EL (cell line): ENCODE results near the gene COL4A1.

ENCODE experiments used
- DNase-seq: peaks from one replicate; pipeline ENCODE4 v3.0.0-alpha.2; 2016

Gene COL4A1

DNA sequence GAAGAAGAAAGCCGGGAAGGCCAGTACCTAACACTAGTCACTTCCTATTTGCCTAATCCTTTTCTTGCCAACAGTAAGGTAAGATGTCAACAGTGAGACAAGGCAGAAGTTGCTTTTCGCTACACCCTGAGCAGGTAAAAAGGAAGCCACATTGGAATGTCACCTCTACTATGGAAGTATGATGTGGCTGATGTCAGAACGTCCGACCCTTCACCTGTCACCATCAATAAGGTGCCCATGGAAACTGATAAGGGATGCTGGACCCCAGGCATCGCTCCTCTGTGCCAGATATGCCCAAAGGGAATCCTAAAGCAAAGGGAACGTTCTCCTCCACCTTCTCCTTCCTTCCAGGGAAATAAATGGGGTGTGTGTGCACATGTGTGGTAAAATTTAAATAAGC, 34.3 kb downstream of the COL4A1 start:
- no peak for DNase-seq

DNA sequence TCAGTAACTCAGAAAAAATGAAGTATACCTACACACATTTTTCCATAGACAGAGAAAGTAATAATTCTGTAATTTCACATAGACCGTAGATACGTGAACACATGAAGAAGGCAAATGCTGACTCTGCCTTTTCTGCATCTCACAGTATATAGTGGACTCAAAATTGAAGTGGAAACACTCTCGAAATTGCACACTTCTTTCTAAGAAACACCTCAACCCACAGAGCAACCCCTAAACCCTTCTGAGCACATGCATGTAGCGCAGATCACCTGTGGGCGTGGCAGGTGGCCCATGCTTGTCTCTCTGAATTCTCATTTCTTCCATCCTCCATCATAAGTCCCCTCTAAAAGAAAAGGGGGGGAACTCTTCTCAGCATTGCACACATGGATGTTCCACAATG, 34.7 kb downstream of the COL4A1 start:
- no peak for DNase-seq

DNA sequence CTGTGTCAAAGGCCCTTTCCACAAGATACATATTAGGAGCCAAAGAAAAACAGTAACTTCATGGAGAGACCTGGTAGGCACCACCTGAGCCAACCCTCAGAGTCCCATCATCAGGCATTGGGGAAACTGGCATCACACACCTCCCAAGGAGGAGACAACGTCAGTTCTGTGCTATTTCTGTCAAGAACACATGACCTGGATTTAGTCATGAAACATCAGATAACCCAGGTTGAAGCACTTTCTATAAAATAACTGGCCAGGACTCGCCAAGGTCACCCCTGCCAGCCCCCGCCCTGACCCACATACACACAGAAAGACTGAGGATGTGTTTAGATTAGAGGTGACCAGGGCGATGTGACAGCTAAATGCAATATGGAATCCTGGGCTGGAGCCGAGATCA, 35.6 kb downstream of the COL4A1 start:
- DNase-seq, result no peak

DNA sequence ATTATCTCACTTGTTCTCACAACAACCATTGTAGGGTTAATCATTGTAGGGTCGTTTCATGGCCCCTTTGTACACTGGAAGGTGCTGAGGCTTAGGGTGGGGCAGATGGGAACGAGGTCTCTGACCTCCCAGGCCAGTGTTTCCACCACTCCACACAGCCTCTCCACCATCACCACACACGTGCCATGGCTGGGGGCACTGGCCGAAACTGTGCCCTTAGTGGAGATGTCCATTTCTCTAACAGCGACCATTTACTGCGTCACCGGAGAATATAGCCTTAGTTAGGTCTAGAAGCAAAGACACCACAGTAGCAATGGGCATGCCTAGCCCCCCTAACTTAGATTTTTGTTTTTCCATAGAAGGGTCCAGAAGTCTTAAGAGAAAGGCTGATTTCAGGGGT, 36.5 kb downstream of the COL4A1 start:
- no peak for DNase-seq

DNA sequence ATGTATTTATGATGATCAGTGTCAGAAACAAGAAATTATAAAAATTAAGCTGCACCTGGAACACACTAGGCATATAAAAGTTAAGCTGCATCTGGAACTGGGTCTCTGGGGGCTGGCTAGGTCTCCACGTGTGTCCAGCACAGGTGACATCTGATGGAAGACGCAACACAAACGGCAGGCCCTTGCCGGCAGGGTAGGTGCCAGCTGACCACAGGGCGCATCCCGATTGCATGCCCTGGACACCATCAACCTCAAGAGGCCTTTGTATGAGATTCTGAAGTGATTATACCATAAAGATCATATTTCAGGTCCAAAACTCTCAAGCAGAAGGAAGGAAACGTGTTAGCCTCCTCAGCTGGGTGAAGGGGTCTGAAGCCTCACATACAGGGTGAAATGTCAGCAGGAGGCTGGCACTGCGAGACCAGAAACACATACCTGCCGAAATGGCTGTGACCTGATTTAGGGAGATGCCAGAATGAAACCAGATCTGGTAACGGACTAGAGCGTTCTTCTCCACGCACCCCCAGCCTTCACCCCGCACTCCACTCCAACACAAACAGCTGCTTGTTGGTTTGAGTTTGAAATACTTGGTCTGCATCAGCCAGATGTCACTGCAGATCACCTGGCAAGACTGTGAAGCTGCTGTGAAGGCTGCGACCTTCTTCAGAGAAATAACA, 37.3 kb downstream of the COL4A1 start:
- DNase-seq, result no peak

DNA sequence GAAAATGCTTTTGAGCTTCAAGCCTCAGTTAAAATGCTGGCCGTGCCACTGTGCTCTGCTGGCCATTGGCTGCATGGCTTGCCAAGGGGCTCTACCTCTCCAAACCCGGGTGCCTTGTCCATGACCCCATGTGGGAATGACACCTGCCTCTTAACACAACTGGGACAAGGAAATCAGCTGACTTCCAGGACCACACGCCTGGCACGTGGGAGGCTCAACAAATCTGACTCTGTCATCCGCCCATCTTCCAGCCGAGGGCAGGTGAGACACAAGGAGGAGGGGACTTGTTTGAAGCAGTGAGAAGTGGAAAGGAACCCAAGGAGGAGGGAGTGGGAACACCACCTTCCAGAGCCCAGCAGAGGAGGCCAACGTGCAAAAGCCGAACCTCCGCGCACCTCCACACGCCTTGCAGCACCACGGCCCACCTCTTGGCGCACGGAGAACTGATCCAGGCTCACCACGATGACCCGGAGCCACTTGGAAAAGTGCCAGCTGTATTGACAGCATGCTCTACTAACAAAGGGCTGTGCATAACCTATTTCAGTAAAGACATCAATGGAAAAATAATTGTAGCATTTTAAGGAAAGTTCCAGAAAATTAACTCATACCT, 38.3 kb downstream of the COL4A1 start:
- no peak for DNase-seq

DNA sequence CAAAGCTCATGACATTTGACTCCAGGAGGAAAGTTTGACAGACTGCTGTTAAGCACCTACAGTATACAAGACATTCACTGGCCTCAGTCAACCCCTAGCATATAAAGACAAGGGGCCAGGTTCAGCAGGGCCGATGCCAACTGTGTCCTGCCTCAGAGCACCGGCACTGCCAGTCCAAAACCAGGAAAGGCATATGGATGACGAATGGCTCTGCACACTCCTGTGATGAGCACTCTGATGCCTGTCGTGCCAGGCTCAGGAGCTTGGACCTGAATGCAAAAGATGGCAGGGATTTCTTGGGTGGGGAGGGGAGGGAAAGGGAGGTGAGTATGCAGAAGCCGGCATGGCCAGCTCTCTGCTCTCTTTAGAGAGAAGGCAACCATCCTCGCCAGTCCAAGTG, 38.9 kb downstream of the COL4A1 start:
- no peak for DNase-seq

DNA sequence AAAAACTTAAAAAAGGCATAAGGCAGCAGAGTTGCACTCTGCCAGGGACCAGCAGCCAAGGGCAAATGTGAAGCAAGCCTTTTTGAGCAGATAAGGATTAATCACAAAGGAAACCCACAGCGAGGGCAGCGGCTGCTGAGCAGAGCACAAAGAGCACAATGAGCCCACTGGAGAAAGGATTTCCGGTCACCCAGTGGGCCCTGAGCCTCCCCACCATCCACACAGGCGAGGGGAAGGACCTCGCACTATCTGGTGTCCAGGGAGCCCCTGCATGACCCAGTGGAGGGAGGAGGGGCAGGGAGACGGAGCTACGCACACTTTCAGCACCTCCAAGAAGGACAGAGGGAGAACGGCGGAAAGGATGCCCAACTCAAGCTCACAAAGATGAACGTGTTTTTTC, 40.0 kb downstream of the COL4A1 start:
- no peak for DNase-seq

DNA sequence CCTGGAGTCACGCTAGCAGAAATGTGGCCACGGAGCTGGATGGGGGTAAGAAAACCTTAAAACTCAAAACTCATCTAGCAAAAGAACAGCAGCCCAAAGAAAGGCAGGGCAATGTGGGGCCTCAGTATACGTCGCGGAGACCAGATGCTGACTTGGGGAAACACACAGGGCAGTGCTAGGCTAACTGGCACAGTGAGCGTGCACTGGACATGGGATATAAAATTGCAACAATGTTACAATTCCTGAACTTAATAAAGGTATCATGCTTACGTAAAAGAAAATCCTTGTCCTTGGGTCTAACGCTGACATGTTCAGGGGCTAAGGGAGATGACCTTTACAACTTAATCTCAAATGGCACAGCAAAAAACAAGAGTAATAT, 40.5 kb downstream of the COL4A1 start:
- DNase-seq, result no peak

DNA sequence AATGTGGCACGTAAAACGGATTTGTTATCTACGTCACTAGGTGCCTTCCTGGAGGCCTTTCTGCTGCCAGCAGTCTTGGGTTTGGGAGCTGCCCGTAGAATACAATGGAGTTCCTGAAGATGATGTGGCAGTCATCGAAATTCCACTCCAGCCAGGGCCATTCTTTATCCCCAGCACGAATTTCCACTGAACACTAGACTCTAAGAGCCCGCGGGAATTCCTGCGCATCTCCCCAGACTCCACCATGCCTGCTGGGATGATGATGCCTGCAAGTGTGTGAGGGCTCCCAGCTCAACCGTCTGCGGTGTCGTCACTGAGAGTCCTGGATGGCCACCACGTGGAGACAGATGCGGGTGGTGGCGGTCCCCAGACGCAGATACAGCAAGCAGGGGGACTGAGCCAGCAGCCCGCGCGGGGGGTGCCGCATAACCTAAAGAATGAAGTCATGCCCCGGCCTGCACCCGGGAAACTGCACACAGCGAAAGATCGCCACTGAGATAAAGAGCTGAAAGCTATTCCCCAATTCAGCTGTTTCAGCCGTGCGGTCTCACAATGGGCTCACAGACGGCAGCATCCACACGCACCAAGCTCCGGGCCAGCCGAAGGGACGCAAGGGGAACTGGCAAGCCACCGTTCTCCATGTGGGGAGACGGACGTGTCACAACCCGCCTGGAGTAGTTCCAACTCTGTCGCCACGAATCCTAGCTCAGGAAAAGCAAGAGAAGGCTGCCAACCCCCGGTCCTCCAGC, 41.1 kb downstream of the COL4A1 start:
- no peak for DNase-seq

DNA sequence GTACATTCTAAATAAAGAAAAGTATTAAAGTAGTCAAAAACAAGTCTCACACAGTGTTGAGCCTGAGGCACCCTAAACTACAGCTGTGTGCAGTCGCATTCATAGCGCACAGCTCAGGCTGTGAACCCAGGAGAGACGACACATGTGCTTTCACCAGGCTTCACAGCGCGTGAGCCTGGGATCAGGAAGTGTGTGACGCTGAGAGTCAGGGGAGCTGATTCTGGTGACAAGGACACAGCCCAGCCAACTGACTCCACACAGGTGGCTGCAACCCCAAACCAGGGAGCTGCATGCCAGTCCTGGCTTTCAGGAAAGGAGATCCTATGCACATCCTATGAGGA, 41.6 kb downstream of the COL4A1 start:
- DNase-seq, result no peak

DNA sequence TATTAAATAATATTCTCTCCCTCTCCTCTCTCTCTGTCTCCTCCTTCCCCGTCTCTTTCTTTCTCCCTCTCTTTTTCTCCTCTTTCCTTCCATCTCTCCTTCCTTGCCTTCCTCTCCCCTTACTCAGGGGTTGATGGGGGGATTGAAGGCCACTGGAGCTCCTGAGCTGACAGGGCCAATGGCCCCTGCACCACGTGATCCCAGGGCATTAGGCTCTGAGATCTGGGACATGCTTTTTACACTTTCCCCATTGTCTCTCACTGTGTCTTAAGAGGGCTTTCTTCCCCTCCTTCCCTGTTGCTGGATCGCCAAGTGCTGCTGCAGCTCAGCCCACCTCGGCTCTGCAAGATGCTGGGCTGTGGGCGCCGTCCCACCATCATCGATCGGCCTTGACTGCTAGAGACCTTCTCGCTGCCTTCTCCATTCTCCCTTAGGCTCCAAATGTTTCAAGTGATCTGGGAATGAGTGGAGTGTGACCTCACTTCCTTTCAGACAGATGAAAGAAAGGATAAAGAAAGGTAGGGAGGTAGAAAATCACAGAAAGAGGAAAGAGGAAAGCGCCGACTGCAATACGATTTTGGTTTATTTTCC, 42.2 kb downstream of the COL4A1 start:
- no peak for DNase-seq

DNA sequence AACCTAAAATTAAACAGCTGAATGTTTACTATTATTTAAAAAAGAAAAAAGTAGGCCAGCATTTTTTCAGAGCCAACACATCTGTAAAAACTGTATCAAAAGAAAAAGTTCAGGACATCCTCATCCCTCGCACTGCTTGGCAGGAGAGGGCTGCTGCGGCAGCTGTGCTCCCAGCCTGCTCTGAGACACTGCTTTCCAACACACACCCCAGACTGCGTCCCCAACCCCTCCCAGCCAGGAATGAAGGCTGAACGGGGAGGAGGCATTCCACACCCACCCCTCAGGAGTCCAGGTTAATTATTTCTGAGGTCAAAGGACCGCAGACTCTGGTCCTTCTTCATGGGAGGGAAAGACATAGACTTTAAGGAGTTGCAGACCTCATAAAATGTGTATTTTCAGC, 43.1 kb downstream of the COL4A1 start:
- DNase-seq, result no peak

DNA sequence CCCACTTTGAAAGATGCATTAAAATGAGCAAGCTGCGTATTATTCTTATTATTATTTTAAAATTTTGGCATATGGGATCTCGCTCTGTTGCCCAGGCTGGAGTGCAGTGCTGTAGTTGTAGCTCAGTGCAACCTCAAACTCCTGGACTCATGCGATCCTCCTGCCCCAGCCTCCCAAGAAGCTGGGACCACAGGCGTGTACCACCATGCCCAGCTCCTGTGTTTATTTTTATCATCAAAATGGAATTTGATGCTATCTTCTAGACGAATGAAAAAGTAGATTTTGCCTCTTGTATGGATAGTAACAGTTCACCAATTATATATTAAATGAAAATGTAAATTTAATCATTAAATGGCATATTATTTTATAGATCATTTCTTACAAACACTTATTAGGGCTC, 43.6 kb downstream of the COL4A1 start:
- DNase-seq, result no peak

DNA sequence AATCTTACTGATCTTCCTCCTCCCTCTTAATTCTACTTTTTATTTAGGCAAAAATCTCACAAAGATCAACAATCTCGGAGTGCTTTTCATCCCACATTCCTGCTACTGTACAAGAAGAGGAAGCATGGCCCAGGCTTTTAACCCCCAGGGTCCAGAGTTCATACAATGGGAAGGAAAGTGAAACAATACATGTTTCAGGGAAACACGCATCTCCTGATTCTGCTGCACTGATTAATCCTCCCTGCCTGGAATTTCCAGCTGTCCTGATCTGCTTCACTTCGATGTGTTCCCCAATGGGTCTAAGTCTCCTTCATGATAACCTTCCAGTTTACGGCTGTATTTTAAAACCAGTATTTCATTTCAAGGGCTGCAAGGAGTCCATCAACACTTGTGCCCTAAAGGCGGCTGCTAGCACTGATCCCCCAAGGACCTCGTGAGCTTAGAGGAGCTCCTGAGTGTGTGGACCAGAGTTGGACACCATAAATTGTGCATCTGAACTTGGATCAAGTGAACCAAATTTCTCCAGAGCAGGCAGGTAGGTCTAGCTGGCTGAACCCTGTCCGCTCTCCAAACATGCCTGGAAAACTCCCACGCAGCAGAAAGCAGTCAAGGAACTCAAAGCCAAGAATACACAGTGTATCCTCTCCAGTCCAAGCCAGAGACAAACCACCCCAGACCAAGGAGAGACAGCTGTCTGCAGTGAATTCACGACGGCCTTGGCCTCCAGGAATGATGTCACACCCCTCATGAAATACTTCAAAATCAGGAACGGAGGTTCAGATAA, 44.3 kb downstream of the COL4A1 start:
- DNase-seq, result no peak

DNA sequence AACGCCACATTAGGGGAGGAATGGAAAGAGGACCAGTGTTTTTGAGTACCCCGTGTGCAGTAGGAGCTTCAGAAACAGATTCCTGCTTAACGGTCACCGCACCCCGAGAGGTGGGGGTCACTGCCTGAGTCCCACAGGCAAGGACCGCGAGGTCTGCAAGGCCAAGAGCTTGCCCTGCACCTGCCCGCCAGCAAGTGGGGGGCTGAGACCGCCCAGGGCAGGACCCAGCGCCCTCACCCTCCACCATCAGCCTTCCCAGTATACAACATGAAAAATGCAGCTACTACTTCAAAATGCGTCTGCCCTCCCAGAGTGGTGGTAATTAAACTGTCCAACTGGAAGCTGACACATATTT, 44.9 kb downstream of the COL4A1 start:
- DNase-seq, result no peak

DNA sequence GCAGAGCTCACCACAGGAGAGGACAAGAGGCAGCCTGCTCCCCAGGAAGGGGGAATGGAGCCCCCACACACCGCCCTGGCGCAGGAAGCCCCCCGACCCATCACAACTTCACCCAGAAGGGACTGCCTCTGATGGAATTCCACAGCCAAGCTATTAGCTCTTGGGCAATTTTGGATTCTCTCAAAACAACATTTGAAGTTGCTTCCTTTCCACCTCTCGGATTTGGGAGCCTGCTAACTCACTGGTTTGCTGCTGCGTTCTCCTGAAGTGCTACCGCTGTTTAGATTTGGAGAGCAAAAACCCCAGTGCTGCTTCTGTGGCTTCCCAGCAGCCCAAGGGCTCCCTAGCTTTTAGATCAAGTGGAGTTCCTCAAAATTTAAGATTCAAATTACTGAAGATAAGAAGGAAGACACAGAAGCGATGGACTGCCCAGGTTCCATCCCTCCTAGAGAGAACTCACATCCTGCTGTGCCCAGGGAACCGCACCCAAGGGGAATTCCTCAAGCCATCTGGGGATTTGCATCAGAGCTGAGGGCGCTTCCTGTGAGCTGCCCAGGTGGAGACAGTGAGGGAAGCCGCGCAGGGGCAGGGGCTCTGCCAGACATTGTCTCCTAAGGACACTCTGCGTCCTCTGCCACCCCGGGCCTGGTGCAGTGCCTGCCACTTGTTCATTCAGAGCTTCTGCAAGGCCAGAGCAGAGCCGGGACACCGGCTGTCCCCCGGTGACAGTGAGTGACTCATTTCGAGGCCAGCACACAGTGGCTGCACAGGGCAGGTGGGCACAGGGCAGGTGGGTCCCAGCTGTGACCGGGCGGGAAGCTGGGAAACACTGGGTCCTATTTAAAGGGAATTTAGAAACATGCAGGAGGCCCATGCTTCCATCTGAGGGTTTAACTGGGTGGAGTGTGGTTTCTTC, 45.5 kb downstream of the COL4A1 start:
- DNase-seq, result no peak

DNA sequence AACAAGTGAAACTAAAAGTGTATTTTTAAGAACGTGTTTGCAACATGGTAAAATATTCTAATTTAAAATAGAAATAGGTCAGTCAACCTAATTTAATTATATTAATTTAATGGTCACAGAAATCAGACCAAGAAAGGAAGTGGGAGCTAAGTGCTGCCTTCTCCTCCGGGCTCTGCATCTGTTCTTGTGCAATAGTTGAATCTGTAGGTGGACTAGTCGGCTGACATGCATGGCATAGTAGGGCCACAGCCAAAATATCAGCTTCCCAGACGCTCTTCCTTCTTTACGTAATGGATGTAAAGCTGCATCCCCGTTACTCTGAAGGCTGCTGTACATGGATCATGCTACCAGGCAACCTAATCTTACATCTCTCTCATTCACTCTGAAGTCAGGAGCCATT, 47.3 kb downstream of the COL4A1 start:
- peak; percentile 38 for DNase-seq

DNA sequence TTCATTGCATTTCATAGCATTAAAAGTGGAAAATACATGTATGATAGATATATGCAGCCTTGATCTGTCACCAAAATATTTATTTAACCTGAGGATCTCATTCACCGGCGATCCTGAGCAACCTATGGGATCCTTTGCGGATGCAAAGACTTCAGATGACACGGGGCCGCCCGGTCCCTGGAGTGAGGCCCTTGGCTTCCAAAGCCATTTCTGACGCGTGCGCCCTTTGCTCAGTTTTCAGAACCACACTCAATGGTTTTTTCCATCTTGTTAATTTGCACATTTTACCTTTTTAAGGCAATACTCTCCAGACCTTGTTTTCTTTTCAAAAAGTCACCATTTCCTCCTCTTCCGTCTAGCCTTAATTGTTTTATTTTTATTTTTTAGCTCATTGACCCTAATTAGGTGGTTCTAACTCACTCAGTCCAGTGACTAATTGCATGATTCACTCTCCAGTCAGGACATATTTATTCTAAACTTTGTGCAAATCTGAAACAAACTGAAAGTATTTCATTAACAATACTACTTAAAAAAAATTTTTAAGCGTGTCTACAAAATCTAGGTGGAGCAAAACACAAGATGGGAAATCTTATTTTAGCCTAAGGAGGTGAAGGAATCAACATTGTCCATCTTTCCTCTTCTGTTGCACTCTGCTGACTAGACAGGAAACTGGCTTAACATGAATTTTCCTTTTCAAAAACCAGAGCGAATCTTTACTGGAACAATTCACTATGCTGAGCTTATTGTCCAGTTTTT, 47.9 kb downstream of the COL4A1 start:
- DNase-seq, result peak; percentile 32

DNA sequence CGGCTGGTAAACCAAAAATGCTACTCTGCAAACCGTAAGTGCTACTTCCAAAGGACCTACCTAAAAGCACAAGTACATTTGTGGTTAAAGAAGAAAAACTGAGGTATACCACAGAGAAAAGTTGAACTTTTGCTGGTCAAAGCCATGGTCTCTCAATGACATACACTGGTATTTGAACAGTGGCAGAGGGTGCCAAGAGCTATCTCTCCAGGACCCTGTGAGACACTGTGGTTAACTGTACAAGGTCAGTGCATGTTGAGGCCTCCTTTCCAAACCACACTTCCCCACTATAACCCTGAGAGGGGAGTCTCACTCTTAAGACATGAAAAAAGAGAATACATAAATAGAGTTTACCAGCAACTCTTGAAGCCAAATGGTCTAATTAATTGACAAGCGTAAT, 49.5 kb downstream of the COL4A1 start:
- DNase-seq, result no peak

DNA sequence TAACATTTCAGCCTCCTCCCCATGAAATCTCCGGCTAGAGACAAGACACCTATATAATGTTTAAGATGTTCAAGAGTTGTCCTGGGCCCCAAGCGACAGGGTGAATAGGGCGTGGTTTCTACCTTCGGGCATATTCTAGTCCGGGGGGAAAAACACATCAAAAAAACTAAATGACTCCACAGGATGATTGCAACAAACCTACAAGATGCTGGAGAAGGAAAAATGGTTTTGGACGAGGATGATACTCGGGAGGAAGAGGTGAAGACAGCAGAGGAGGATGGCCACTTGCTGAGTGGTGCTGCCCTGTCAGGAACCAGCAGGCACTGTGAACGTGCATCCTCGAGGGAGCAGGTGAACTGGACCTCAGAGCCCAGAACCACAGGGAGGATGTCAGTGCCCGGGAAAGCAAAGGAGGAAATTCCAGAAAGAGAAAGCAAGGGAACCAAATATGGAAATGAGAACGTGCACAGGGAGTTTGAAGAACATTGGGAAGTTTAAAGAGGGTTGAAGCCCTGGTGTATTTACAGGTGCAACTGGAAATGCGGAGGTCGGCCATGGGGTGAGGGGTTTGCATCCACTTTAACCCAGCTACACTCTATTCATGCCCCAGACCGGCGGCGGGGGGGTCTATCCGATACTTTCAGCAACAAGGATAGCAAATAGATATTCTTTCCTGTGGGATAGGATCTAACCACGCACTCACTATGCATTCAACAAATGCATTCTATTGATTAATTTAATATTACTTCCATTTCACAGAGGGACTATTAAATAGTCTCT, 50.6 kb downstream of the COL4A1 start:
- DNase-seq, result no peak
